Activated CD4-positive, alpha-beta T cell treated with anti-CD3 and anti-CD28 coated beads for 36 hours (primary cell): ENCODE measurements around the gene NAT9. TPM values are rescaled to one million over a fixed set of nuclear protein-coding genes. Genes with fewer than 3 reads are reported as not detected.

Source experiments
- ATAC-seq: fragments of 200-7000 bp; cut with Tn5 transposase; one replicate; pipeline ENCODE4 v1.10.0; 2021; ENCODE audit warnings: mild to moderate bottlenecking, moderate library complexity
- CTCF ChIA-PET: fragments of 350-600 bp; sonication (Branson Sonifier 250); formaldehyde crosslinking; loops from one replicate; lab custom pipeline; 2021; ENCODE audit warnings: antibody characterized with exemption; lab: Charles Lee
- POLR2A ChIA-PET: fragments of 350-600 bp; sonication (Branson Sonifier 250); formaldehyde crosslinking; loops from one replicate; lab custom pipeline; 2021; ENCODE audit warnings: antibody characterized with exemption, inconsistent platforms; lab: Charles Lee
- DNase-seq: peaks from one replicate; pipeline ENCODE4 v3.0.0-alpha.2; 2020
- H3K27ac Mint-ChIP-seq: one replicate; pipeline ENCODE4 v1.8.0; 2021; ENCODE audit warnings: mixed read lengths
- H3K27me3 Mint-ChIP-seq: one replicate; pipeline ENCODE4 v1.8.0; 2021; ENCODE audit warnings: mixed read lengths
- H3K36me3 Mint-ChIP-seq: one replicate; pipeline ENCODE4 v1.8.0; 2021; ENCODE audit warnings: low read depth, mixed read lengths
- H3K4me1 Mint-ChIP-seq: one replicate; pipeline ENCODE4 v1.8.0; 2021; ENCODE audit warnings: mixed read lengths
- H3K4me3 Mint-ChIP-seq: one replicate; pipeline ENCODE4 v1.8.0; 2021; ENCODE audit warnings: mild to moderate bottlenecking, moderate library complexity, mixed read lengths
- H3K9me3 Mint-ChIP-seq: one replicate; pipeline ENCODE4 v1.8.0; 2021; ENCODE audit warnings: low read depth, mixed read lengths
- intact Hi-C, 2 experiments: fragments of 100-400 bp; cut with DNase I in 1 of 2; cut with micrococcal nuclease in 1 of 2; formaldehyde crosslinking; loops; one replicate each; pipeline versions ENCODE4 v1.14.2 to v1.15.1; 2022 to 2024; cut with DNase I, micrococcal nuclease
- microRNA-seq: library from miRNA; unstranded; fragments of <30 nt; microRNA quantifications from one replicate; pipeline ENCODE4 v1.2.0, GENCODE V29; 2021; ENCODE audit warnings: borderline replicate concordance
- total RNA-seq, 2 experiments: library from RNA; stranded (reverse); gene quantifications; one replicate each; pipeline ENCODE4 v1.2.3, GENCODE V29; 2021

The NAT9 gene
- total RNA-seq, 2 experiments from 2014 or later, result 23.7 to 39.6 TPM

DNA sequence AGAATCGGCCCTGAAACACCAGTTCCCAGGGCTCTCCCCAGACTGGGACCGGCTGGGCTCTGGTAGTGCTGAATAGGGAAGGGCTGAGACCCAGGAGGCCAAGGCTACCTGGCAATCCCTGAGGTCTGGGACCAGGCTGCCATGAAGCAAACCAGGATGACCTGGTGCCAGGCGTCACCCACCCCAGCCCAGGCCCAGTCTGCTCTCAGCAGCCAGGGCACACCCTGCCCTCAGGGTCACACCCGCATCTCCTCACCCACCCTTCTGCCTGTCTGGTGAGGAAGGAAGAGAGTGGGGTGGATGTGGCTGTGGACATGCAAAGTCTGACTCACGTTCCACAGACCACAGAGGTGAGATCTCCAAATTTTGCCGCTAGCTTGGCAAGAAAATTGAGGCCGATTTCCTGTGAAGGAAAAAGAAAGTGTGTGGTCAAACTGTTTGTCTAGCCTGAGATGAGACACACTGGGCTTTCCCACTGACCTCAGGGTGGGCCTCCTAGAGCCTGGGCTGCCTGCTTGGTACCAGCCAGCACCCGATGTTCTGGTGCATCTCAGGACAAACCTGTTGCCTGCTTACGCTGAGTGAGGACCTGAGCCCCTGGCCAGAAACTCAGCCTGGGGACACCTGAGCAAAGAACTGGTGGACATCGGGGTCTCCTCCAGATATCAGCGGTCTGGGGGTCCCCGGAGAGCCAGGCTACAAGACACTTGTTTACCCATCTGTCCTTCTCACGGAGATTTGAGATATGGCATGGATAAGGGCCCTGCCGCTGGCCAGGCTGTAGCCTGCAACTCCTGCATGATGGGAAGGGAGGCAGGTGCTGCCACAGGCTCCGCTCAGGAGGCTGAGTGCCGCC, 45.4 kb downstream of the NAT9 start:
- Mint-ChIP-seq H3K4me3 (no peak overlapping the region), H3K4me1 (peaks cover 13% of the 10 kb centered on the region), H3K27me3 (no peaks in the 10 kb centered on the region), H3K27ac (no peak overlapping the region), H3K9me3 (no peaks in the 10 kb centered on the region), H3K36me3 (no peaks in the 10 kb centered on the region)
- ATAC-seq, result peak; percentile 71
- intact Hi-C loops, result loop anchor here in 1 of 2 experiments (10.0 kb wide), 1 partner anchor 356 kb away; no protein-coding TSS in a partner anchor
- ChIA-PET POLR2A (no interaction called here), CTCF (no interaction called here)
- DNase-seq, result peak; percentile 53

DNA sequence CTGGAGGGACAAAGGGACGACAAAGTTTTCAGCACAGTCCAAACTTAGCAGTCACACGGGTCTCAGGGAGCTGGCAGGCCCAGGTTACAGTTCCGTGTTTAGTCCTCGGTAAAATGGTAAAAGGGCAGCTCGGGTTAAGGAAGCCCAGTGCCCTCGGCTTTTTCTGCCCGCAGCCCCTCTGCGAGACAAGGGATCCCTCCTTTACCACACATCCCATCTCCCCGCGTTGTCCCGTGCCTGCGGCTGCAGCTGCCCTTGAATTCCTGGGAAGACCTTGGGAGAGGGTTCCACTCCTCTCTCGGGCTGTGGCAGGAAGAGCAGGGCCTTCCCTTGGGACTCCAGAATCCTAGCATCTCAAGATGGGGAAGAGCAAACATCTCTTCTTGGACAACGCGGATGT, 46.3 kb downstream of the NAT9 start:
- Mint-ChIP-seq H3K4me1 (peaks cover 13% of the 10 kb centered on the region), H3K4me3 (no peak overlapping the region), H3K36me3 (no peaks in the 10 kb centered on the region), H3K27ac (no peak overlapping the region), H3K27me3 (no peaks in the 10 kb centered on the region), H3K9me3 (no peaks in the 10 kb centered on the region)
- intact Hi-C loops, result loop anchor here in 1 of 2 experiments (10.0 kb wide), 1 partner anchor 355 kb away; no protein-coding TSS in a partner anchor
- POLR2A ChIA-PET, result no interaction called here
- CTCF ChIA-PET, result interaction anchor here (1.0 kb wide), 1 partner anchor 72 kb away, joined by 3 read pairs; no protein-coding TSS in a partner anchor
- ATAC-seq (no peak), DNase-seq (no peak)

DNA sequence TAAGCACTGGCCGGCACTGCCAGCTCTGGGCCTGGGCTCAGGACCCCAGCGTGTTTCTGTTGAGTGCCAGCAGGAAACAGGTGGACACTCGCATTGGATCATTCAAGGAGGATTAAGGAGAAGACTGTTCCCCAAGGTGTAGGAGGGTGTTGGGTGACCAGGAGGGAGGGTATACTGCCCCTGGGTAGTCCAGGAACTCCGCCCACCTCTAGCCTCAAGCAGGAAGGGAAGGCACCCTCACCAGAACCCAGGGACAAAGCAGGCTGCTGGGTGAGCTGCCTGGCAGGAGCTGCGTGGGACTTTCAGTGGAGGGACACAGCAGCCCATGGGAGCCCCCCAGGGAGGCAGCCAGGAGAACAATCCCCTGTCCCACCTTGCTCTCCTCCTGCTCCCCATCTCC, 46.8 kb downstream of the NAT9 start:
- no peak for DNase-seq
- Mint-ChIP-seq H3K9me3 (no peaks in the 10 kb centered on the region), H3K4me3 (no peak overlapping the region), H3K36me3 (no peaks in the 10 kb centered on the region), H3K4me1 (peaks cover 10% of the 10 kb centered on the region), H3K27me3 (no peaks in the 10 kb centered on the region), H3K27ac (no peak overlapping the region)
- ATAC-seq, result no peak
- CTCF ChIA-PET, result interaction anchor here (1.0 kb wide), 1 partner anchor 72 kb away, joined by 3 read pairs; no protein-coding TSS in a partner anchor
- intact Hi-C loops, result no loop called here
- POLR2A ChIA-PET, result no interaction called here

DNA sequence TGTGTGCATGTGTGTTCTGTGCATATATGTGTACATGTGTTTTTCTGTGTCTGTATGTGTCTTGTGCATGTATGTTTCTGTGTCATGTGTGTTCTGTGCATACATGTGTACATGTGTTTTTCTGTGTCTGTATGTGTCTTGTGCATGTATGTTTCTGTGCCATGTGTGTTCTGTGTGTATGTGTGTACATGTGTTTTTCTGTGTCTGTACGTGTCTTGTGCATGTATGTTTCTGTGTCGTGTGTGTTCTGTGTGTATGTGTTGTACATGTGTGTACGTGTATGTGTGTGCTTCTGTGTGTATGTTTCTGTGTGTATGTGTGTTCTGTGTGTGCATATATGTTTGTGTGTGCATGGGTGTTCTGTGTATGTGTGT, 47.5 kb downstream of the NAT9 start:
- ATAC-seq, result no peak
- intact Hi-C loops, result no loop called here
- Mint-ChIP-seq H3K27me3 (no peaks in the 10 kb centered on the region), H3K36me3 (no peaks in the 10 kb centered on the region), H3K9me3 (no peaks in the 10 kb centered on the region), H3K27ac (no peak overlapping the region), H3K4me1 (peaks cover 10% of the 10 kb centered on the region), H3K4me3 (no peak overlapping the region)
- no peak for DNase-seq
- ChIA-PET POLR2A (no interaction called here), CTCF (no interaction called here)

DNA sequence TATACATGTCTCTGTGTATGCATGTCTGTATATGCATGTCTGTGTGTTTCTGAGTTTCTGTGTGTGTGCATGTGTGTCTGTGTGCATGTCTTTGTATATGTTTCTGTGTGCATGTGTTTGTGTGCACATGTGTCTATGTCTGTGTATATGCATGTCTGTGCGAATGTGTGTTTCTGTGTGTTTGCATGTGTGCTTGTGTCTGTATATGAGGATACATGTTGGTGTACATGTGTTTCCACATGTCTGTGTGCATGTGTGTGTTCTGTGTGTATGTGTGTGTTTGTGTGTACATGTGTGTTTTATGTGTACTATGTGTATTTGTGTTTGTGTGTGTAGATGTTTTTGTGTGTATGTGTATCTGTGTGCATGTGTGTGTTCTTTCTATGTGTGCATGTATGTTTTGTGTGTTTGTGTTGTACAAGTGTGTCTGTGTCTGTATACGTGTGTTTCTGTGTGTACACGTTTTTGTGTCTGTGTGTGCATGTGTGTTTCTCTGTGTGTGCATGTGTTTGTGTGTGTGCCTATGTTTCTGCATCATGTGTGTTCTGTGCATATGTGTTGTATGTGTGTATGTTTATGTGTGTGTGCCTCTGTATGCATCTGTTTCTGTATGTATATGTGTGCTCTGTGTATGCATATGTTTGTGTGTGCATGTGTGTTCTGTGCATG, 48.0 kb downstream of the NAT9 start:
- Mint-ChIP-seq H3K27me3 (no peaks in the 10 kb centered on the region), H3K36me3 (no peaks in the 10 kb centered on the region), H3K4me3 (no peak overlapping the region), H3K27ac (no peak overlapping the region), H3K9me3 (no peaks in the 10 kb centered on the region), H3K4me1 (peaks cover 10% of the 10 kb centered on the region)
- ChIA-PET POLR2A (no interaction called here), CTCF (no interaction called here)
- DNase-seq, result no peak
- ATAC-seq, result no peak
- intact Hi-C loops, result no loop called here

DNA sequence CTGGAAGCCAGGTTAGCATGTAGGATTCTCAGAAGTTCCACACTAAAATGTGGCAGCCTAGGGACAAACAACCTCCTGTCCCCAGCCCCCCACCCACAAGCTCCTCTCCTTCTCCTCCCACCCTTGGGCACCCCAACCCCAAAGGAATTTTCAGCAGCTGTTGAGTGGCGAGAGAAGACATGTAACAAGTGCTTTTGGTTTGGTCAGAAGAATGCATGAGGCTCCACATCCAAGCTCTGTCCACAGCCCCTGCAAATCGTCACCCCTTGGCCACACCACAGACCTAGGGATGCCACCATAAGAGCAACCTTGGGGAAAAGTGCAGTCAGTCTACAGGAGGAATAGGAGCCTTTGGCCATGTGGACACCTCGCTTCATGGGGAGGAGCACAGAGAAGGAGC, 51.0 kb downstream of the NAT9 start:
- no peak overlapping the region for H3K4me3 Mint-ChIP-seq
- no peaks in the 10 kb centered on the region for H3K9me3 Mint-ChIP-seq
- DNase-seq (no peak), ATAC-seq (no peak)
- no peaks in the 10 kb centered on the region for H3K36me3 Mint-ChIP-seq
- H3K27me3 Mint-ChIP-seq, result no peaks in the 10 kb centered on the region
- CTCF ChIA-PET, result interaction anchor here (0.6 to 1.2 kb wide), 2 partner anchors 68 to 687 kb away, joined by 3 to 5 read pairs; no protein-coding TSS in a partner anchor
- intact Hi-C loops, result no loop called here
- POLR2A ChIA-PET, result no interaction called here
- H3K4me1 Mint-ChIP-seq, result peaks cover 1% of the 10 kb centered on the region
- no peak overlapping the region for H3K27ac Mint-ChIP-seq

DNA sequence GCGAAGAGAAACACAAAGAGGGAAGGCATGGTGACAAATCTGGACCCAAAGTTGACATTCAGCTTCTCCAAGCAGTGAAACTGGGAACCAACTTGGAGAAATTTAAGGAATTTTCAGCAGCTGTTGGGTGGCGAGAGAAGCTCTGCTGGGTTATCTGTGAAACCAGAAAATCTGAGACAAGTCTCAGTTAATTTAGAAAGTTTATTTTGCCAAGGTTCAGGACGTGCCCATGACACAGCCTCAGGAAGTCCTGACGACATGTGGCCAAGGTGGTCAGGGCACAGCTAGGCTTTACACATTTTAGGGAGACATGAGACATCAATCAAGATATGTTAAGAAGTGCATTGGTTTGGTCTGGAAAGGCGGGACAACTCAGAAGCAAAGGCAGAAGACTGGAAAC, 52.3 kb downstream of the NAT9 start:
- ChIA-PET POLR2A (no interaction called here), CTCF (interaction anchor here (0.6 to 1.0 kb wide), 2 partner anchors 14 to 20 kb away, joined by 3 to 5 read pairs; no protein-coding TSS in a partner anchor)
- intact Hi-C loops, result no loop called here

DNA sequence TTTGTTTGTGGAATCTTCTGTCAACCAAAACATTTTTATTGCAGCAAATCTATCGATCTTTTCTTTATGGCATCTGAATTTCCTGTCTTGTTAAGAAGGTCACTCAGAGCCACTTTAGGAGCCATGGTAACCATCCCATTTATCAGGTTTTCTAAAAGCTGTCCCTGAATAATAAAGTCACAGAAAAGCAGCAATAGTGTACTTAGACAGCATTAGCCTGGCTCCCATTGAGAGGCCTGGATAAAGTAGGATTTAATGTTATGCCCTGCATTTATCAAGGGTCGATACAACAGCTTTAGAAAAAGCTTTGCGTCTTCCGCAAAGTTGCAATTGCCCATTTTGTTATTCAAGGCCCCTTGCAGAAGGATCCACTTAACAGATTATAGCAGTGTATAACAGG, 53.4 kb downstream of the NAT9 start:
- no peak for ATAC-seq
- H3K4me3 Mint-ChIP-seq, result no peak overlapping the region
- no peak for DNase-seq
- no peaks in the 10 kb centered on the region for H3K36me3 Mint-ChIP-seq
- ChIA-PET POLR2A (interaction anchor here (0.6 kb wide), 1 partner anchor 235 kb away, joined by 3 read pairs; no protein-coding TSS in a partner anchor), CTCF (interaction anchor here (0.6 to 0.9 kb wide), 2 partner anchors 65 to 395 kb away, joined by 3 to 5 read pairs; no protein-coding TSS in a partner anchor)
- intact Hi-C loops, result no loop called here
- no peak overlapping the region for H3K27ac Mint-ChIP-seq
- no peaks in the 10 kb centered on the region for H3K9me3 Mint-ChIP-seq
- H3K27me3 Mint-ChIP-seq, result no peaks in the 10 kb centered on the region
- H3K4me1 Mint-ChIP-seq, result no peaks in the 10 kb centered on the region

More for the DNA sequence above, 52.3 kb downstream of the NAT9 start:
- Mint-ChIP-seq H3K9me3 (no peaks in the 10 kb centered on the region), H3K36me3 (no peaks in the 10 kb centered on the region), H3K4me3 (no peak overlapping the region), H3K27ac (no peak overlapping the region), H3K4me1 (no peaks in the 10 kb centered on the region), H3K27me3 (no peaks in the 10 kb centered on the region)
- ATAC-seq (no peak), DNase-seq (no peak)

Small RNA genes lying within 50 kb of the gene (microRNA-seq; reads per million reads assigned to microRNA genes)
- gene MIR3615, result 93.7 reads per million, percentile 63 among the genes with 10 or more reads in this experiment

Other genes starting within 250 kb of the NAT9 start
- gene CD300LB, start 244.9 kb downstream of the NAT9 start, total RNA-seq, result not detected
- not detected for gene CD300C, start 230.2 kb downstream of the NAT9 start, total RNA-seq
- not detected for gene CD300H, start 208.8 kb downstream of the NAT9 start, total RNA-seq
- gene CD300LD, start 184.1 kb downstream of the NAT9 start, total RNA-seq, result under 1 TPM in 1 of 2 experiments, not detected in 1; 0.18 TPM
- not detected for gene CD300E, start 152.6 kb downstream of the NAT9 start, total RNA-seq
- gene CD300LF, start 63.4 kb downstream of the NAT9 start, total RNA-seq, result not detected
- 1 to 10 TPM; 2.7 to 3.5 TPM for gene RAB37, start 39.1 kb downstream of the NAT9 start, total RNA-seq
- gene NHERF1, start 27.7 kb downstream of the NAT9 start, total RNA-seq, result 100 to 1,000 TPM; 115 to 170 TPM
- gene GRIN2C, start 83.5 kb upstream of the NAT9 start, total RNA-seq, result not detected
- 10 to 100 TPM; 19.1 to 21.3 TPM for gene FDXR, start 96.6 kb upstream of the NAT9 start, total RNA-seq
- not detected for gene FADS6, start 117.3 kb upstream of the NAT9 start, total RNA-seq
- gene USH1G, start 146.9 kb upstream of the NAT9 start, total RNA-seq, result not detected
- not detected for gene OTOP2, start 147.9 kb upstream of the NAT9 start, total RNA-seq
- not detected for gene OTOP3, start 159.6 kb upstream of the NAT9 start, total RNA-seq
- 1 to 10 TPM; 1.6 TPM for gene HID1, start 196.4 kb upstream of the NAT9 start, total RNA-seq
- gene CDR2L, start 211.3 kb upstream of the NAT9 start, total RNA-seq, result under 1 TPM; 0.89 to 0.91 TPM
- 10 to 100 TPM; 64.6 to 66.5 TPM for gene MRPL58, start 236.3 kb upstream of the NAT9 start, total RNA-seq